Trophoblast cell (in vitro differentiated cells and primary cell): ENCODE data around the gene TANK.
A peak's percentile ranks its signal among the peaks of the same experiment; 100 is the strongest.

Experiments
- DNase-seq, 2 donors: peaks; one replicate each; pipeline ENCODE4 v3.0.0-alpha.2; 2016
- H2AFZ ChIP-seq: 2 replicates; pipeline ENCODE4 v1.6.1; 2013; ENCODE audit warnings: low read length, moderate library complexity, mild to moderate bottlenecking; ENCODE audit not compliant: insufficient read depth, poor library complexity
- H2AK5ac ChIP-seq: 2 replicates; pipeline ENCODE4 v1.6.1; 2013; ENCODE audit warnings: mild to moderate bottlenecking, low read length
- H2BK120ac ChIP-seq: 2 replicates; pipeline ENCODE4 v1.6.1; 2013; ENCODE audit warnings: low read length, mild to moderate bottlenecking, moderate library complexity; ENCODE audit not compliant: insufficient read depth, poor library complexity
- H2BK12ac ChIP-seq: 2 replicates; pipeline ENCODE4 v1.6.1; 2013; ENCODE audit warnings: mild to moderate bottlenecking, low read length, moderate library complexity
- H2BK5ac ChIP-seq: 2 replicates; pipeline ENCODE4 v1.6.1; 2013; ENCODE audit warnings: low read length, low read depth, moderate library complexity, mild to moderate bottlenecking; ENCODE audit not compliant: poor library complexity
- H3K14ac ChIP-seq: 2 replicates; pipeline ENCODE4 v1.6.1; 2013; ENCODE audit warnings: mild to moderate bottlenecking, low read length
- H3K18ac ChIP-seq: 2 replicates; pipeline ENCODE4 v1.6.1; 2013; ENCODE audit warnings: mild to moderate bottlenecking, low read length
- H3K23ac ChIP-seq: 2 replicates; pipeline ENCODE4 v1.6.1; 2013; ENCODE audit warnings: low read length
- H3K27ac ChIP-seq: 2 replicates; pipeline ENCODE4 v1.5.1; 2013; ENCODE audit warnings: low read depth, mild to moderate bottlenecking, inconsistent platforms, low read length, moderate library complexity
- H3K27me3 ChIP-seq: 2 replicates; pipeline ENCODE4 v1.6.1; 2013; ENCODE audit warnings: inconsistent platforms, mild to moderate bottlenecking, low read length, moderate library complexity; ENCODE audit not compliant: insufficient read depth
- H3K36me3 ChIP-seq, 2 experiments: 1 replicate in 1 of 2; 2 replicates in 1 of 2; pipeline ENCODE4 v1.6.1; 2013; ENCODE audit warnings: low read length in 2 of 2, mild to moderate bottlenecking in 2 of 2, moderate library complexity in 1 of 2; ENCODE audit not compliant: insufficient read depth in 2 of 2, control insufficient read depth in 1 of 2
- H3K4ac ChIP-seq: 2 replicates; pipeline ENCODE4 v1.6.1; 2013; ENCODE audit warnings: low read depth, mild to moderate bottlenecking, low read length, moderate library complexity
- H3K4me1 ChIP-seq, 2 experiments: 1 replicate in 1 of 2; 2 replicates in 1 of 2; pipeline ENCODE4 v1.6.1; 2013; ENCODE audit warnings: low read length in 2 of 2, mild to moderate bottlenecking in 2 of 2, moderate library complexity in 1 of 2; ENCODE audit not compliant: insufficient read depth in 2 of 2, control insufficient read depth in 1 of 2
- H3K4me2 ChIP-seq: 2 replicates; pipeline ENCODE4 v1.6.1; 2013; ENCODE audit warnings: inconsistent platforms, mild to moderate bottlenecking, low read length, moderate library complexity
- H3K4me3 ChIP-seq: 2 replicates; pipeline ENCODE4 v1.5.1; 2013; ENCODE audit warnings: mild to moderate bottlenecking, low read depth, low read length, inconsistent platforms
- H3K79me1 ChIP-seq: one replicate; pipeline ENCODE4 v1.6.1; 2013; ENCODE audit warnings: low read length
- H3K79me2 ChIP-seq: 2 replicates; pipeline ENCODE4 v1.6.1; 2013; ENCODE audit warnings: low read length, mild to moderate bottlenecking; ENCODE audit not compliant: control insufficient read depth, insufficient read depth, poor library complexity
- H3K9ac ChIP-seq: 2 replicates; pipeline ENCODE4 v1.6.1; 2013; ENCODE audit warnings: mild to moderate bottlenecking, low read length
- H3K9me3 ChIP-seq: 2 replicates; pipeline ENCODE4 v1.6.1; 2013; ENCODE audit warnings: low read depth, mild to moderate bottlenecking, control low read depth, inconsistent platforms, low read length; ENCODE audit not compliant: insufficient read depth
- H4K12ac ChIP-seq: 2 replicates; pipeline ENCODE4 v1.6.1; 2013; ENCODE audit warnings: low read depth, mild to moderate bottlenecking, low read length, moderate library complexity
- H4K8ac ChIP-seq: 2 replicates; pipeline ENCODE4 v1.6.1; 2013; ENCODE audit warnings: low read depth, mild to moderate bottlenecking, low read length, moderate library complexity
- H4K91ac ChIP-seq: one replicate; pipeline ENCODE4 v1.6.1; 2013; ENCODE audit warnings: low read depth, mild to moderate bottlenecking, low read length, moderate library complexity
- WGBS: extraction: QIAGEN DNeasy Blood & Tissue Kit; methylation state at CpG from one replicate; pipeline ENCODE4 v1.1.7; 2013; ENCODE audit warnings: missing lambda C conversion rate; ENCODE audit not compliant: insufficient read length, insufficient coverage; ENCODE audit errors: extremely low coverage; 5-methylcytosine and 5-hydroxymethylcytosine counted together

Gene TANK

GRCh38 chr2:161232571-161232970 lies 72.3 kb downstream of the TANK start:
- H3K79me1 ChIP-seq: no peaks in the 10 kb centered on the region
- H2BK120ac ChIP-seq: no peak overlapping the region
- no peak overlapping the region for H3K23ac ChIP-seq
- no peak overlapping the region for H4K8ac ChIP-seq
- H3K4me2 ChIP-seq: no peak overlapping the region
- H3K18ac ChIP-seq: no peak overlapping the region
- H3K4ac ChIP-seq: no peak overlapping the region
- H3K14ac ChIP-seq: no peak overlapping the region
- no peaks in the 10 kb centered on the region for H3K9me3 ChIP-seq
- H4K12ac ChIP-seq: no peak overlapping the region
- peaks cover 5 to 6% of the 10 kb centered on the region in 2 experiments for H3K4me1 ChIP-seq
- H3K4me3 ChIP-seq: no peak overlapping the region
- no peak for DNase-seq
- no peak overlapping the region for H2BK12ac ChIP-seq
- no peak overlapping the region for H2AK5ac ChIP-seq
- H3K27ac ChIP-seq: no peak overlapping the region
- no peak overlapping the region for H2AFZ ChIP-seq
- no peak overlapping the region for H2BK5ac ChIP-seq
- peaks cover 3 to 11% of the 10 kb centered on the region in 2 experiments for H3K36me3 ChIP-seq
- no peak overlapping the region for H4K91ac ChIP-seq
- H3K27me3 ChIP-seq: no peaks in the 10 kb centered on the region
- H3K79me2 ChIP-seq: no peaks in the 10 kb centered on the region
- no peak overlapping the region for H3K9ac ChIP-seq

- no peak overlapping the region for H2AK5ac ChIP-seq
- H4K8ac ChIP-seq: no peak overlapping the region
- no peak overlapping the region for H4K12ac ChIP-seq
- H3K14ac ChIP-seq: no peak overlapping the region
- H3K23ac ChIP-seq: no peak overlapping the region
- H3K79me1 ChIP-seq: peaks cover 6% of the 10 kb centered on the region
- H4K91ac ChIP-seq: no peak overlapping the region
- no peaks in the 10 kb centered on the region for H3K27me3 ChIP-seq
- H3K27ac ChIP-seq: no peak overlapping the region
- H3K79me2 ChIP-seq: peaks cover under 1% of the 10 kb centered on the region
- H3K18ac ChIP-seq: no peak overlapping the region
- no peak overlapping the region for H3K9ac ChIP-seq
- H3K9me3 ChIP-seq: no peaks in the 10 kb centered on the region
- no peak overlapping the region for H3K4me2 ChIP-seq
- no CpG with 5 or more reads among the region's 2 CpGs for WGBS
- no peak overlapping the region for H2BK120ac ChIP-seq
- H2BK5ac ChIP-seq: no peak overlapping the region
- peaks cover 0 to 7% of the 10 kb centered on the region in 2 experiments for H3K36me3 ChIP-seq
- H3K4me3 ChIP-seq: no peak overlapping the region
- H3K4me1 ChIP-seq: peaks cover 5 to 9% of the 10 kb centered on the region in 2 experiments
- no peak overlapping the region for H3K4ac ChIP-seq
- H2AFZ ChIP-seq: no peak overlapping the region
- no peak for DNase-seq
- H2BK12ac ChIP-seq: no peak overlapping the region
Observed at GRCh38 chr2:161233858-161234431, 73.7 kb downstream of the TANK start.

- no peak overlapping the region for H2AFZ ChIP-seq
- no peak overlapping the region for H3K4ac ChIP-seq
- H2BK5ac ChIP-seq: no peak overlapping the region
- H4K8ac ChIP-seq: no peak overlapping the region
- no peaks in the 10 kb centered on the region for H3K27me3 ChIP-seq
- no peaks in the 10 kb centered on the region for H3K9me3 ChIP-seq
- peaks cover 0 to 6% of the 10 kb centered on the region in 2 experiments for H3K36me3 ChIP-seq
- H3K18ac ChIP-seq: no peak overlapping the region
- no CpG with 5 or more reads among the region's 2 CpGs for WGBS
- H3K4me1 ChIP-seq: peaks cover 9% of the 10 kb centered on the region in 2 experiments
- no peak for DNase-seq
- peaks cover 2% of the 10 kb centered on the region for H3K79me2 ChIP-seq
- no peak overlapping the region for H2BK120ac ChIP-seq
- H4K91ac ChIP-seq: no peak overlapping the region
- no peak overlapping the region for H2AK5ac ChIP-seq
- no peak overlapping the region for H3K4me3 ChIP-seq
- no peak overlapping the region for H4K12ac ChIP-seq
- no peak overlapping the region for H3K14ac ChIP-seq
- H3K23ac ChIP-seq: no peak overlapping the region
- no peak overlapping the region for H2BK12ac ChIP-seq
- peaks cover 9% of the 10 kb centered on the region for H3K79me1 ChIP-seq
- H3K27ac ChIP-seq: no peak overlapping the region
- no peak overlapping the region for H3K9ac ChIP-seq
- H3K4me2 ChIP-seq: no peak overlapping the region
Observed at GRCh38 chr2:161234627-161235026, 74.4 kb downstream of the TANK start.

- H2AK5ac ChIP-seq: no peak overlapping the region
- no peak overlapping the region for H3K4ac ChIP-seq
- H3K14ac ChIP-seq: peak overlapping the region; percentile 2
- H3K36me3 ChIP-seq: no peaks in the 10 kb centered on the region
- DNase-seq: peak; percentile 29 to 54
- H3K79me1 ChIP-seq: peaks cover 9% of the 10 kb centered on the region
- H3K27me3 ChIP-seq: no peaks in the 10 kb centered on the region
- H3K27ac ChIP-seq: no peak overlapping the region
- WGBS: no CpG with 5 or more reads among the region's 49 CpGs
- H4K91ac ChIP-seq: peak overlapping the region; percentile 4
- H2BK12ac ChIP-seq: no peak overlapping the region
- H3K23ac ChIP-seq: no peak overlapping the region
- peaks cover 9% of the 10 kb centered on the region in 2 experiments for H3K4me1 ChIP-seq
- peak overlapping the region; percentile 73 for H3K4me2 ChIP-seq
- H3K18ac ChIP-seq: no peak overlapping the region
- no peak overlapping the region for H2BK120ac ChIP-seq
- no peak overlapping the region for H4K12ac ChIP-seq
- H3K9ac ChIP-seq: no peak overlapping the region
- no peak overlapping the region for H2BK5ac ChIP-seq
- peak overlapping the region; percentile 60 for H3K4me3 ChIP-seq
- no peaks in the 10 kb centered on the region for H3K9me3 ChIP-seq
- H4K8ac ChIP-seq: peak overlapping the region; percentile 6
- H2AFZ ChIP-seq: peak overlapping the region; percentile 45
- H3K79me2 ChIP-seq: peaks cover 2% of the 10 kb centered on the region
Observed at GRCh38 chr2:161237392-161238264, 77.4 kb downstream of the TANK start.
